GM12878 (cell line): ENCODE results near the gene IL23R. TPM values are rescaled to one million over a fixed set of nuclear protein-coding genes. Genes with fewer than 3 reads are reported as not detected.

ENCODE experiments used
- ATAC-seq: fragments of 200-7000 bp; cut with Tn5 transposase; 3 replicates; pipeline ENCODE4 v1.9.1; 2020; ENCODE audit warnings: mild to moderate bottlenecking, moderate library complexity
- BruUV-seq: library from RNA; stranded (reverse); fragments of 400-500 nt; replicated peaks from 2 replicates; lab custom pipeline; 2021; lab: Mats Ljungman, UMichigan
- CTCF ChIA-PET: fragments of 300-600 bp; sonication (Branson Sonifier 250); formaldehyde crosslinking; extraction: SDS; loops from one replicate; lab custom pipeline; 2021; ENCODE audit warnings: inconsistent platforms; lab: Yijun Ruan, JAX
- POLR2A ChIA-PET: fragments of 350-600 bp; formaldehyde crosslinking; extraction: SDS; loops from one replicate; lab custom pipeline; 2021; ENCODE audit warnings: inconsistent platforms; lab: Charles Lee
- RAD21 ChIA-PET: fragments of 300-600 bp; sonication (Branson Sonifier 250); formaldehyde crosslinking; loops from one replicate; lab custom pipeline; 2023; ENCODE audit warnings: antibody characterized with exemption; ENCODE audit not compliant: unreplicated experiment; lab: Charles Lee
- SMC1A ChIA-PET: fragments of 300-600 bp; sonication (Branson Sonifier 250); formaldehyde crosslinking; loops from one replicate; lab custom pipeline; 2023; ENCODE audit not compliant: unreplicated experiment, uncharacterized antibody; lab: Charles Lee
- DNase-seq: peaks from one replicate; pipeline ENCODE4 v3.0.0-alpha.2; 2011; ENCODE audit warnings: low read depth, low spot score
- FAIRE-seq: peaks from 3 replicates; lab custom pipeline; 2011; peaks lifted over from hg19 to GRCh38; lab: Jason Lieb, UNC
- H2AFZ ChIP-seq: 2 replicates; pipeline ENCODE4 v1.6.0; 2011; ENCODE audit warnings: low read depth, low read length, control low read depth; ENCODE audit not compliant: control insufficient read depth
- H3K27ac ChIP-seq: 2 replicates; pipeline ENCODE4 v1.5.1; 2011; ENCODE audit warnings: control low read depth; ENCODE audit not compliant: control insufficient read depth, insufficient read depth
- H3K27me3 ChIP-seq, 2 experiments: replicated peaks in 1 of 2; 2 replicates each; pipeline versions ENCODE4 v1.6.0 to v1.6.1; 2011; ENCODE audit warnings: low read length in 1 of 2; ENCODE audit not compliant: control insufficient read depth in 2 of 2, insufficient read depth in 2 of 2
- H3K36me3 ChIP-seq, 2 experiments: 2 replicates each; pipeline ENCODE4 v1.5.1; 2011; ENCODE audit warnings: low read length in 1 of 2; ENCODE audit not compliant: control insufficient read depth in 2 of 2, insufficient read depth in 2 of 2
- H3K4me1 ChIP-seq: 2 replicates; pipeline ENCODE4 v1.6.1; 2011; ENCODE audit warnings: mild to moderate bottlenecking, low read length, moderate library complexity, mixed read lengths; ENCODE audit not compliant: control insufficient read depth, insufficient read depth
- H3K4me2 ChIP-seq: 2 replicates; pipeline ENCODE4 v1.6.0; 2011; ENCODE audit warnings: control low read depth; ENCODE audit not compliant: control insufficient read depth, insufficient read depth
- H3K4me3 ChIP-seq: fragments of 200-600 bp; sonication (generic); 2 replicates; pipeline ENCODE4 v1.5.1; 2016
- H3K79me2 ChIP-seq: 2 replicates; pipeline ENCODE4 v1.6.0; 2011; ENCODE audit warnings: low read length; ENCODE audit not compliant: control insufficient read depth, insufficient read depth
- H3K9ac ChIP-seq: 2 replicates; pipeline ENCODE4 v1.8.0; 2011; ENCODE audit warnings: low read length, control low read depth, mixed read lengths; ENCODE audit not compliant: control insufficient read depth, insufficient read depth
- H3K9me3 ChIP-seq: replicated peaks from 3 replicates; pipeline ENCODE4 v1.5.1; 2011; ENCODE audit warnings: mild to moderate bottlenecking, low read length; ENCODE audit not compliant: control insufficient read depth, insufficient read depth
- H4K20me1 ChIP-seq: 2 replicates; pipeline ENCODE4 v1.6.0; 2011; ENCODE audit not compliant: control insufficient read depth, insufficient read depth
- CBX3 ChIP-seq: fragments of 200-600 bp; sonication (generic); IDR thresholded peaks from 2 replicates; pipeline ENCODE4 v1.6.1; 2016; ENCODE audit warnings: low read depth, borderline replicate concordance
- CTCF ChIP-seq, 3 experiments: IDR thresholded peaks in 2 of 3; conservative IDR thresholded peaks in 1 of 3; 2 replicates each; pipeline ENCODE4 v1.5.1; 2011; ENCODE audit warnings: low read depth in 3 of 3, low read length in 3 of 3, mild to moderate bottlenecking in 3 of 3, control low read depth in 2 of 3, moderate library complexity in 2 of 3, inconsistent platforms in 1 of 3, mixed read lengths in 1 of 3; ENCODE audit not compliant: control insufficient read depth in 2 of 3, insufficient read depth in 1 of 3; ENCODE audit errors: extremely low read depth in 1 of 3
- NBN ChIP-seq: fragments of 450-650 bp; IDR thresholded peaks from 2 replicates; pipeline ENCODE4 v1.6.1; 2016
- RAD21 ChIP-seq: IDR thresholded peaks from 2 replicates; pipeline ENCODE4 v1.6.1; 2011; ENCODE audit warnings: mild to moderate bottlenecking, low read depth, low read length, moderate library complexity; ENCODE audit not compliant: insufficient read depth
- SMC3 ChIP-seq: IDR thresholded peaks from 2 replicates; pipeline ENCODE4 v1.6.1; 2011; ENCODE audit warnings: low read length, improper control_type of control experiment, borderline replicate concordance
- whole genome bisulfite sequencing: methylation state at CpG from one replicate; pipeline ENCODE4 v1.1.6; 2016; ENCODE audit warnings: low lambda C conversion rate; ENCODE audit not compliant: insufficient replicate concordance, insufficient coverage; ENCODE audit errors: missing lambda C conversion rate; 5-methylcytosine and 5-hydroxymethylcytosine counted together
- in situ Hi-C: fragments of 300-500 bp; cut with MboI; formaldehyde crosslinking; loops from 9 replicates; pipeline ENCODE4 v1.14.3; 2018; ENCODE audit warnings: mixed read lengths
- intact Hi-C: fragments of 100-400 bp; cut with micrococcal nuclease; formaldehyde crosslinking; loops from one replicate; pipeline ENCODE4 v1.14.2; 2022; ENCODE audit not compliant: unreplicated experiment
- polyA plus RNA-seq, 11 experiments: library from polyadenylated mRNA; depleted of rRNA in 4 of 11; unstranded in 6 of 11; stranded (reverse) in 5 of 11; fragments of >200 nt; fragmentation: Nextera tagmentation in 4 of 11; fragmentation: Illumina TruSeq in 1 of 11; extraction: Ambion mirVana in 4 of 11; extraction: Trizol in 1 of 11; gene quantifications; 1 replicate in 1 of 11; 2 replicates in 10 of 11; pipeline versions ENCODE4 v1.2.1 to v1.2.3, GENCODE V29; 2011 to 2016; ENCODE audit warnings: inconsistent platforms in 2 of 11, missing spikeins in 2 of 11, low read depth in 1 of 11
- total RNA-seq, 4 experiments: library from RNA; depleted of rRNA in 3 of 4; stranded (reverse); fragments of >200 nt in 3 of 4; fragmentation: Illumina TruSeq in 1 of 4; extraction: Trizol in 1 of 4; gene quantifications; 2 replicates each; pipeline versions ENCODE4 v1.2.1 to v1.2.3, GENCODE V29; 2013 to 2021

Gene IL23R
- total and polyA plus RNA-seq, 10 of the 15 experiments (the other 5 are each of a cell fraction or from before 2014, with no cell fraction given), result 0.16 to 6.4 (median 0.59) TPM

GRCh38 chr1:67144696-67145095 is 21.6 kb upstream of the IL23R start:
- no peak overlapping the region for H3K9ac ChIP-seq
- intact Hi-C loops, result loop anchor here (1.0 to 10.0 kb wide), 4 partner anchors 67 to 356 kb away; partner anchors contain the start of gene SLC35D1
- no peaks in the 10 kb centered on the region for H3K9me3 ChIP-seq
- H2AFZ ChIP-seq, result no peak overlapping the region
- no peak for FAIRE-seq
- 0 out of 2 replicates have a peak, but pooled peaks cover 2% of the 10 kb centered on the region for H3K4me1 ChIP-seq
- 0 out of 2 replicates have a peak, but pooled peaks have one; percentile 18 for TF ChIP-seq NBN
- TF ChIP-seq CBX3, result no peak
- peak; percentile 55; the same call in 1 of the 2 replicates for TF ChIP-seq SMC3
- TF ChIP-seq CTCF (IDR thresholded peaks at IDR 0.05 in 2 of 3, conservative IDR thresholded peaks at IDR 0.05 in 1 of 3; ENCODE audit: control insufficient read depth in 2 of 3, extremely low read depth in 1 of 3, insufficient read depth in 1 of 3, low read depth in 3 of 3, low read length in 3 of 3), result peak; percentile 41 to 51 (median 49); a peak in 5 of 6 replicates
- TF ChIP-seq RAD21, result peak; percentile 69
- TF ChIP-seq, all 136 proteins: peak for 4
- Histone ChIP-seq H4K20me1 (no peaks in the 10 kb centered on the region), H3K79me2 (no peaks in the 10 kb centered on the region), H3K36me3 (no peaks in the 10 kb centered on the region), H3K4me3 (no peak overlapping the region), H3K4me2 (no peak overlapping the region), H3K27ac (no peak overlapping the region), H3K27me3 (no peaks in the 10 kb centered on the region)
- WGBS, result 67% methylated on average over 2 of the region's 2 CpGs
- peak; percentile 53 for ATAC-seq
- ChIA-PET RAD21 (interaction anchor here (0.9 to 3.6 kb wide), 9 partner anchors 15 to 379 kb away, joined by 3 to 71 read pairs (median 5); no protein-coding TSS in a partner anchor), POLR2A (interaction anchor here (1.6 to 2.1 kb wide), 2 partner anchors 67 to 148 kb away, joined by 5 to 6 read pairs; no protein-coding TSS in a partner anchor), CTCF (interaction anchor here (0.6 to 3.8 kb wide), 24 partner anchors 9 to 379 kb away, joined by 3 to 164 read pairs (median 4); no protein-coding TSS in a partner anchor), SMC1A (interaction anchor here (1.0 to 7.8 kb wide), 11 partner anchors 9 to 406 kb away, joined by 3 to 212 read pairs (median 5); partner anchors contain the start of gene IL23R)
- in situ Hi-C loops, result loop anchor here (5.0 kb wide), 2 partner anchors 152 to 382 kb away; no protein-coding TSS in a partner anchor
- no TSS peak for BruUV-seq
- DNase-seq, result no peak
